Measurements from ENCODE around the gene NOCT. TPM values are rescaled to one million over a fixed set of nuclear protein-coding genes. Genes with fewer than 3 reads are reported as not detected.

Gene NOCT, protein sequence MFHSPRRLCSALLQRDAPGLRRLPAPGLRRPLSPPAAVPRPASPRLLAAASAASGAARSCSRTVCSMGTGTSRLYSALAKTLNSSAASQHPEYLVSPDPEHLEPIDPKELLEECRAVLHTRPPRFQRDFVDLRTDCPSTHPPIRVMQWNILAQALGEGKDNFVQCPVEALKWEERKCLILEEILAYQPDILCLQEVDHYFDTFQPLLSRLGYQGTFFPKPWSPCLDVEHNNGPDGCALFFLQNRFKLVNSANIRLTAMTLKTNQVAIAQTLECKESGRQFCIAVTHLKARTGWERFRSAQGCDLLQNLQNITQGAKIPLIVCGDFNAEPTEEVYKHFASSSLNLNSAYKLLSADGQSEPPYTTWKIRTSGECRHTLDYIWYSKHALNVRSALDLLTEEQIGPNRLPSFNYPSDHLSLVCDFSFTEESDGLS
- total RNA-seq = 22.3 TPM

DNA sequence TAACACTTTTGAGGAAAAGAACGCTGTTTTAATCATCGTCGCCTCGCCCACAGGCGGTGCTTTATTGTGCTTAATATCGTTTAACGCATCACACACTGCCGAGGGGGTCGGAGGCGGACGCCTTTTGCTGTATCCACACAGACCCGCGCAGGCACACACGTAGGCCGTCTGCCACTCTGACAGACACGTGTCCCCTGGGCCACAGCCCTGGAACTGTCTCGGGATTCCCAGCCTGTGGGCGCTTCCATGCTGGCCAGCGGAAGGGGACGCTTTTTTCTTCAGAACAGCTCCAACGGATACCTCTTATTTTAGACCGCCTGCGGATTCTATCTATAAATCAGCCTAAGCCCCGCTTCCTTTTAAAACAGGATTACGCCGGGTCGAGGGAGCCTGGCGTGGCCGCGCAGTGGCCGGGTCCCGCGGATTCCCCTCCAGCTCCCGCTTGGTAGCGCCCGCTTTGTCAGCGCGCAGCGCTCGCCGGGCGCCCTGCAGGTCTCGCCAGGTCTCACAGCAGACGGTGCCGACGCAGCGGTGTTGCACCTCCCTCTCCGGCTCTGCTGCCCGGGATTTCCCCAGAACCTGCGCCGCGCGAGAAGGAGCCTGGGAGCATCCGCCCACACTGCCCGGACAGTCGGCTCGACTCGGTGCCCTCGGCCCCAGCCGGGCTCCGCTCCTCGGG is at the start of gene NOCT:
NOCT (plus strand) TSS at position 513 of the 679 bp plus-strand sequence. CDS start 201 bp downstream, outside the sequence.

Other genes with a start within 250 kb of the NOCT start
- 108 TPM for gene ELF2, start 161.4 kb downstream of the NOCT start, total RNA-seq

Data from camera-type eye (tissue), 1 donor.